OCI-LY1 (cell line): Measurements from ENCODE around the gene PPP2R2C.

Experiments used
- H2AFZ ChIP-seq: fragments of 200-600 bp; sonication (generic), shearing (Covaris generic); 2 replicates; pipeline ENCODE4 v1.6.0; 2014; ENCODE audit warnings: antibody characterized with exemption, mild to moderate bottlenecking, low read length
- H3F3A ChIP-seq: fragments of 200-600 bp; sonication (generic), shearing (Covaris generic); 2 replicates; pipeline ENCODE4 v1.6.0; 2014; ENCODE audit warnings: mild to moderate bottlenecking, antibody characterized with exemption, low read length, moderate library complexity; ENCODE audit not compliant: insufficient read depth
- H3K27ac ChIP-seq: fragments of 200-600 bp; sonication (generic); 2 replicates; pipeline ENCODE4 v1.5.1; 2014; ENCODE audit warnings: low read length, mixed run types, mild to moderate bottlenecking, low read depth; ENCODE audit not compliant: poor library complexity, severe bottlenecking
- H3K27me3 ChIP-seq: fragments of 200-600 bp; sonication (generic); 2 replicates; pipeline ENCODE4 v1.6.0; 2014; ENCODE audit warnings: antibody characterized with exemption, mild to moderate bottlenecking, low read length, moderate library complexity; ENCODE audit not compliant: insufficient read depth
- H3K36me3 ChIP-seq: fragments of 200-600 bp; sonication (generic); 2 replicates; pipeline ENCODE4 v1.6.1; 2014; ENCODE audit warnings: mild to moderate bottlenecking, antibody characterized with exemption, low read length, moderate library complexity, mixed read lengths; ENCODE audit not compliant: insufficient read depth
- H3K4me1 ChIP-seq: fragments of 200-600 bp; sonication (generic); 2 replicates; pipeline ENCODE4 v1.5.1; 2014; ENCODE audit warnings: mild to moderate bottlenecking, low read length, moderate library complexity; ENCODE audit not compliant: insufficient read depth, severe bottlenecking
- H3K4me2 ChIP-seq: fragments of 200-600 bp; sonication (generic), shearing (Covaris generic); 2 replicates; pipeline ENCODE4 v1.6.1; 2014; ENCODE audit warnings: low read length
- H3K4me3 ChIP-seq: fragments of 200-600 bp; sonication (generic); 2 replicates; pipeline ENCODE4 v1.5.1; 2014; ENCODE audit warnings: low read length, low read depth, mild to moderate bottlenecking, mixed read lengths; ENCODE audit not compliant: poor library complexity, severe bottlenecking
- H3K79me2 ChIP-seq: fragments of 200-600 bp; shearing (Covaris generic); 2 replicates; pipeline ENCODE4 v1.6.1; 2016; ENCODE audit warnings: mixed run types, low read length, mixed read lengths; ENCODE audit not compliant: insufficient read depth
- H3K9ac ChIP-seq: fragments of 200-600 bp; sonication (generic), shearing (Covaris generic); 2 replicates; pipeline ENCODE4 v1.6.1; 2014; ENCODE audit warnings: mild to moderate bottlenecking, low read length, mixed read lengths
- H3K9me2 ChIP-seq: fragments of 200-600 bp; sonication (generic), shearing (Covaris generic); 2 replicates; pipeline ENCODE4 v1.6.1; 2014; ENCODE audit warnings: low read depth, mild to moderate bottlenecking, low read length, mixed read lengths
- H3K9me3 ChIP-seq: fragments of 200-600 bp; shearing (Covaris generic); 2 replicates; pipeline ENCODE4 v1.6.1; 2014; ENCODE audit warnings: low read length, mixed read lengths
- H4K20me1 ChIP-seq: fragments of 200-600 bp; sonication (generic), shearing (Covaris generic); 2 replicates; pipeline ENCODE4 v1.6.0; 2016; ENCODE audit warnings: mild to moderate bottlenecking, low read length; ENCODE audit not compliant: insufficient read depth
- EZH2 ChIP-seq: fragments of 200-600 bp; sonication (generic), shearing (Covaris generic); IDR thresholded peaks from 2 replicates; pipeline ENCODE4 v1.8.0; 2017; ENCODE audit warnings: borderline replicate concordance, mixed run types, mild to moderate bottlenecking, antibody characterized with exemption, low read length, moderate library complexity, mixed read lengths
- TF ChIP-seq, protein P1 (sequence below): fragments of 200-600 bp; sonication (generic), shearing (Covaris generic); IDR thresholded peaks from 2 replicates; pipeline ENCODE4 v1.5.1; 2017; ENCODE audit warnings: mild to moderate bottlenecking, antibody characterized with exemption, low read length, moderate library complexity, mixed read lengths

Gene PPP2R2C

DNA sequence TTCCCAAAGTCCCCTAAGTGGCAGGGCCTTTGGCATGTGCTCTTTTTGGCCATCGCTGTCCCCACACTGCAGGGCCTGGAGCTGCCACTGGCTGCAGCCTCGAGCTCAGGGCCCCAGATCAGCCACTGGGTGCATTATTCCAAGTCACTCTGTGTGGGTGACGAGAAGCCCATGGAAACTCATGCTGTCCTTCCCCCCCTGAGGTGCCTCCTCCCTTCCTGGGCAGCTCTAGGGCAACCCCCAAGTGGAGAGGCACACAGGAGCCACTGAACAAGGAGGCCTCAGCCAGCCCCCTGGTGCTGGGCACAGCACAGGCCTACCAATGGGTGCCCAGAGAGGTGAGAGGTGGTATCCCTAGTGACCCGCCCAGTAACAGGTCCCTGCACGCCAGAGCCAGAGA is 84.5 kb downstream of the PPP2R2C start:
- H2AFZ ChIP-seq, result no peak overlapping the region
- no peaks in the 10 kb centered on the region for H3F3A ChIP-seq
- no peaks in the 10 kb centered on the region for H3K79me2 ChIP-seq
- no peak overlapping the region for H3K4me3 ChIP-seq
- no peaks in the 10 kb centered on the region for H4K20me1 ChIP-seq
- H3K4me2 ChIP-seq, result no peak overlapping the region
- no peaks in the 10 kb centered on the region for H3K9me3 ChIP-seq
- TF ChIP-seq EZH2, result no peak
- TF ChIP-seq, protein P1, sequence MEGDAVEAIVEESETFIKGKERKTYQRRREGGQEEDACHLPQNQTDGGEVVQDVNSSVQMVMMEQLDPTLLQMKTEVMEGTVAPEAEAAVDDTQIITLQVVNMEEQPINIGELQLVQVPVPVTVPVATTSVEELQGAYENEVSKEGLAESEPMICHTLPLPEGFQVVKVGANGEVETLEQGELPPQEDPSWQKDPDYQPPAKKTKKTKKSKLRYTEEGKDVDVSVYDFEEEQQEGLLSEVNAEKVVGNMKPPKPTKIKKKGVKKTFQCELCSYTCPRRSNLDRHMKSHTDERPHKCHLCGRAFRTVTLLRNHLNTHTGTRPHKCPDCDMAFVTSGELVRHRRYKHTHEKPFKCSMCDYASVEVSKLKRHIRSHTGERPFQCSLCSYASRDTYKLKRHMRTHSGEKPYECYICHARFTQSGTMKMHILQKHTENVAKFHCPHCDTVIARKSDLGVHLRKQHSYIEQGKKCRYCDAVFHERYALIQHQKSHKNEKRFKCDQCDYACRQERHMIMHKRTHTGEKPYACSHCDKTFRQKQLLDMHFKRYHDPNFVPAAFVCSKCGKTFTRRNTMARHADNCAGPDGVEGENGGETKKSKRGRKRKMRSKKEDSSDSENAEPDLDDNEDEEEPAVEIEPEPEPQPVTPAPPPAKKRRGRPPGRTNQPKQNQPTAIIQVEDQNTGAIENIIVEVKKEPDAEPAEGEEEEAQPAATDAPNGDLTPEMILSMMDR, result no peak
- no peaks in the 10 kb centered on the region for H3K27me3 ChIP-seq
- H3K4me1 ChIP-seq, result no peaks in the 10 kb centered on the region
- H3K27ac ChIP-seq, result no peak overlapping the region
- no peak overlapping the region for H3K9ac ChIP-seq
- H3K9me2 ChIP-seq, result no peaks in the 10 kb centered on the region
- no peaks in the 10 kb centered on the region for H3K36me3 ChIP-seq

DNA sequence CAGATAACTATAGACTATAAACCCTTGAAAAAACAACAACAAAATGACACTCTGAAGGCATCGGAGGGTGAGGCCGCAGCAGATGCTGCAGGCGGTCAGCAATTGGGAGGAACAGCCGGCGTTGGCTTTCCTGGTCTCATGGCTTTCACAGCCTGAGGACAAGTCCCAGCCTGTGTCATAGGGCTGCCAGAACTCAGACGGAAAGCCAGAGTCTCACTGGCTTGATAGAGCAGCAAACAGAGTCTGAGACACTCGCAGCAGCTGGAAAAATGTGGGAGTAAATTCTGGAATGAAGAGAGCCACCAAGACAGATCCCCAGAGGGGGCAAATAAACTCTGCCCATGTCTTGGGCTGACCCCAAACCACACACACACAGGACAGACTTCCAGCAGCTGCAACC is 86.3 kb downstream of the PPP2R2C start:
- Histone ChIP-seq H3K27ac (no peak overlapping the region), H2AFZ (no peak overlapping the region), H3F3A (no peaks in the 10 kb centered on the region), H3K4me3 (no peak overlapping the region), H3K27me3 (no peaks in the 10 kb centered on the region), H4K20me1 (no peaks in the 10 kb centered on the region), H3K36me3 (no peaks in the 10 kb centered on the region), H3K4me1 (no peaks in the 10 kb centered on the region), H3K9me3 (no peaks in the 10 kb centered on the region), H3K9ac (no peak overlapping the region), H3K4me2 (no peak overlapping the region), H3K79me2 (no peaks in the 10 kb centered on the region), H3K9me2 (no peaks in the 10 kb centered on the region)
- no peak for TF ChIP-seq EZH2
- TF ChIP-seq, protein P1, result no peak

DNA sequence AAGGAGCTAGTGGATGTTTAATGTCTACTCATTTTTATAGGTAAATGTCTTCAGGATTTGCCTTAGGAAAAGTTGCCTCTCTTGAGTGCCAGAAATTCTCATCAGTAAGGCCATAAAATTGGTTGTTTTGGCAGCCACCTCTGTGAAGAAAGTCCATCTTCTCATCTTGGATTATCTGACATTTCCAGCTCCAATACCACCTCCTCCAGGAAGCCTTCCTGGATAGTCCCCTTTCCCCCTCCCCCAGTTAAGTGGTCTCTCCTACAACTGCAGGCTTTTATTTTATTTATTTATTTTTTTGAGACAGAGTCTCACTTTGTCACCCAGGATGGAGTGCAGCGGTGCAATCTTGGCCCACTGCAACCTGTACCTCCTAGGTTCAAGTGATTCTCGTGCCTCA is 87.1 kb downstream of the PPP2R2C start:
- Histone ChIP-seq H3K9me3 (no peaks in the 10 kb centered on the region), H3K27me3 (no peaks in the 10 kb centered on the region), H2AFZ (no peak overlapping the region), H3K9ac (no peak overlapping the region), H3K27ac (no peak overlapping the region), H3K4me2 (no peak overlapping the region), H3K4me1 (no peaks in the 10 kb centered on the region), H3F3A (no peaks in the 10 kb centered on the region), H4K20me1 (no peaks in the 10 kb centered on the region), H3K79me2 (no peaks in the 10 kb centered on the region), H3K4me3 (no peak overlapping the region), H3K36me3 (no peaks in the 10 kb centered on the region), H3K9me2 (no peaks in the 10 kb centered on the region)
- TF ChIP-seq, protein P1, result no peak
- no peak for TF ChIP-seq EZH2
